Measurements from ENCODE around the gene TTLL10. TPM values are rescaled to one million over a fixed set of nuclear protein-coding genes. Genes with fewer than 3 reads are reported as not detected.

Gene TTLL10
- total RNA-seq, 1 donor from 2014 or later, result not detected

DNA sequence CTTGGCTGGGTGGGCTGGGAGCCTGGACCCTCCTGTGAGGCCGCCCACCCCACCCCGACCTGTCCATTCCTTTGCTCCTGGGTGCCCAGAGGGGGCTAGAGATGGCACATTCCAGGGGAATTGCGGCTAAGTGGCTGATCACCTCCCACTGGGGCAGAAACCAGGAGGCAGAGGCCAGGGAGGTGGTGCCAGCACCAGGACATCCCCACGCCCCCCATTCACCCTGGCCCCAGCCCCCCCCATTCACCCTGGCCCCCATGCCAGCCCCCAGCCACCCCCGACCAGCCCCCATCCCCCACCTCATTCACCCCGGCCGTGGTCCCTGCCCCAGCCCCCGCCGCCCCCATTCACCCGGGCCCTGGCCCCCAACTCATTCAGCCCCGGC, 66.7 kb downstream of the TTLL10 start:
- no peak for DNase-seq (ENCODE audit: low read depth)
- TF ChIP-seq, protein P1, sequence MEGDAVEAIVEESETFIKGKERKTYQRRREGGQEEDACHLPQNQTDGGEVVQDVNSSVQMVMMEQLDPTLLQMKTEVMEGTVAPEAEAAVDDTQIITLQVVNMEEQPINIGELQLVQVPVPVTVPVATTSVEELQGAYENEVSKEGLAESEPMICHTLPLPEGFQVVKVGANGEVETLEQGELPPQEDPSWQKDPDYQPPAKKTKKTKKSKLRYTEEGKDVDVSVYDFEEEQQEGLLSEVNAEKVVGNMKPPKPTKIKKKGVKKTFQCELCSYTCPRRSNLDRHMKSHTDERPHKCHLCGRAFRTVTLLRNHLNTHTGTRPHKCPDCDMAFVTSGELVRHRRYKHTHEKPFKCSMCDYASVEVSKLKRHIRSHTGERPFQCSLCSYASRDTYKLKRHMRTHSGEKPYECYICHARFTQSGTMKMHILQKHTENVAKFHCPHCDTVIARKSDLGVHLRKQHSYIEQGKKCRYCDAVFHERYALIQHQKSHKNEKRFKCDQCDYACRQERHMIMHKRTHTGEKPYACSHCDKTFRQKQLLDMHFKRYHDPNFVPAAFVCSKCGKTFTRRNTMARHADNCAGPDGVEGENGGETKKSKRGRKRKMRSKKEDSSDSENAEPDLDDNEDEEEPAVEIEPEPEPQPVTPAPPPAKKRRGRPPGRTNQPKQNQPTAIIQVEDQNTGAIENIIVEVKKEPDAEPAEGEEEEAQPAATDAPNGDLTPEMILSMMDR (IDR thresholded peaks at IDR 0.05; ENCODE audit: insufficient read depth, low read length, poor library complexity, severe bottlenecking), result no peak

DNA sequence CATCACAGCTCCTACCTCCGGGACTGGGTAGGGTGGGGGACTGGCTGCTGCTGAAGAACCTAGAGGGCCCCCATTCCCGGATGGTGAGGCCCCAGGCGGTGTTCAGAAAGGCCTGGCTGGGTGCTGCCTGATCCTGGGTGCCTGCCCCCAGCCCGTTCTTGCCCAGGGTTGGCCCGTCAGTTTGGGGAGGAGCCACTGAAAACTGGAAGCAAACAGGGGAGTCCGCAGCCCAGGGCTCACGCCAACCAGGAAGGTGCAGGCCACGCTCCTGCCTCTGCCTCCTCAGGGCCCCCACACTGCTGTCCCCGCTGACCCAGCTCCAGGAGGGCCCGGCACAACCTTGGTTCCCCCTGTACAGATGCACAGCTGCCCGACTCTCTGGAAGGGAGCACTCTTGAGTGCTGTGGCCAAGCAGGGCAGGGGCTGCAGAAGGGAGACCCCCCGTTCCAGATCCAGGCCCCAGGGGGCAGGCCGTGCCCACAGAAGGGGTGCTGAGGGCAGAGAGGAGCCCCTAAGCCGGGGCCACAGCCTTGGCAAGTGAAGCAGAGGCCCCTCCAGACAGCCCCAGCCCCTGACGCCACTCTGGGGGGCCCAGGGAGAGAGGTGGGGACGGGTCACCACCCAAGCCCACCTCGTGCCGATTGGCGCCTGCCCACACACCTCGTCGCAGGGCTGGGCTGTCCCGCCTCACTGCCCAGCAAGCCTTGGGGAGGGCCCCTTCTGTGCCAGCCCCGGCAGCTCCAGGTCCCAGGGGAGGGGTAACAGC, 67.3 kb downstream of the TTLL10 start:
- Histone ChIP-seq H3K36me3 (ENCODE audit: control insufficient read depth, insufficient read depth, low read length) (no peaks in the 10 kb centered on the region), H3K4me3 (ENCODE audit: low read depth, low read length) (no peak overlapping the region), H3K27me3 (ENCODE audit: control insufficient read depth, insufficient read depth, low read length) (peaks cover 53% of the 10 kb centered on the region)
- DNase-seq (ENCODE audit: low read depth), result no peak
- TF ChIP-seq, protein P1 (IDR thresholded peaks at IDR 0.05; ENCODE audit: insufficient read depth, low read length, poor library complexity, severe bottlenecking), result no peak

More for the DNA sequence above, 66.7 kb downstream of the TTLL10 start:
- Histone ChIP-seq H3K27me3 (ENCODE audit: control insufficient read depth, insufficient read depth, low read length) (peaks cover 46% of the 10 kb centered on the region), H3K36me3 (ENCODE audit: control insufficient read depth, insufficient read depth, low read length) (no peaks in the 10 kb centered on the region), H3K4me3 (ENCODE audit: low read depth, low read length) (no peak overlapping the region)

DNA sequence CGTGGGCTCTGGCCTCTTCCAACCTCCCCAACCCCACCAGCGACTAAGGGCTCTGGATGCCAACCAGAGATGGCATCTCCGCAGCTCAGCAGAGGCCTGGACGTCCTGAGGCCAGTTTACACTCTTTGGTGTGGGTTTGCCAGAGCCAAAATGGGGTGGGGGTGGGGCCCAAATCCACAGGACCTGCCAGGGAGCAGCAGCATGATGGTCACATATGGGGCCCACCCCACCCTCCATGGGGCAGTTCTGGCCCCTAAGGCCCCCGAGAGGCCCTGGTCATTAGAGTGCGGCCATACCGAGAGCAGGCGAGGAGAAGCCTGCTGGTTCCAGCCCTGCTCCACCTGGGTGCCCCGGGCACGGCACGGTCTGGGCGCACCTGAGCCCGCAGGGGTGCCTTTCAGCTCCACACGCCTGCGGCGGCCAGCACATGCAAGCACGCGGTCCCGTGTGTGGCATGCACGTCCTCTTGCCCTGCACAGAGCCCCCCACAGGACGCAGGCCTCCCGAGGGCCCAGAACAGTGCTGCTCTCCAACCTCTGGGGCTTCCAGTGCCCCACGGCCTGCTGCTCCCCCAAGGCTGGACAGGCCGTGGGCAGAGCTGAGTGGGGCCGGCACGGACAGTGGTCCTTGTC, 68.0 kb downstream of the TTLL10 start:
- no peak for DNase-seq (ENCODE audit: low read depth)
- TF ChIP-seq, protein P1 (IDR thresholded peaks at IDR 0.05; ENCODE audit: insufficient read depth, low read length, poor library complexity, severe bottlenecking), result no peak
- Histone ChIP-seq H3K4me3 (ENCODE audit: low read depth, low read length) (no peak overlapping the region), H3K36me3 (ENCODE audit: control insufficient read depth, insufficient read depth, low read length) (no peaks in the 10 kb centered on the region), H3K27me3 (ENCODE audit: control insufficient read depth, insufficient read depth, low read length) (peaks cover 58% of the 10 kb centered on the region)

DNA sequence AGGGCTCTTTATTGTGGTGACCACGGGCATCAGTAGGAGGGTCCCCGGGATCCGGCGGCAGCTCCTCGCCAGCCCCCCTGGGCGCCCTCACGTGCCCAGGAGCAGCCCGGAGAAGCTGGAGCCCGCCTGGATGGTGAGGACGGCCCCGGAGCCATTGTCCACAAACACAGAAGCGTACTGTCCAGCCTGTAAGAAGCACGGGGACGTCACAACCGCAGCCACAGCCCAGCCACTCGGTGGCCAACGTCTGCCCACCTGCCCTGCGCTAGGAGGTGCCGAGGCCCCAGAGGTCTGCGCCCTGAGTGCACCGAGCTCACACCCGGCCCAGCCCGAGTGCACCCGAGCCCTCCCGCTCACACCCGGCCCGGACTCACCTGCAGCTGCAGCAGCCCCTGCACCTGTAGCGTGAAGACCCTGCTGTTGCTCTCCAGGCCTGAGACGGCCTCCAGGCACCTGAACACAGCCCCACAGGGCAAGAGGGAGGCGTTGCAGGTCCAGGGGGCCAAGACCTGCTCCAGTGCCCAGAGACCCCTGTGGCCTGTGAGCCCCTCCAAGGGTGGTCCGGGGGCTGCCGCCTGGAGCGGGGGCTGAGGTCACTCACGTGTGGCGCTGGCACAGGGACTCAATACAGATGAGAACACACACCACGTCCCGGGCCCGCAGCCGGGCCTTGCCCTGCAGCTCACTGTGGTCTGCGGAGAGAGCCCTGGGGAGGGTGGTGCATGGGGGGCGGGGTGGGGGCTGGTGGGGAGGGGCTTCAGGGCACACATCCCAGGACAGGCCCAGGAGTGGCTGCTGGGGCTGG, 69.0 kb downstream of the TTLL10 start:
- Histone ChIP-seq H3K4me3 (ENCODE audit: low read depth, low read length) (no peak overlapping the region), H3K36me3 (ENCODE audit: control insufficient read depth, insufficient read depth, low read length) (no peaks in the 10 kb centered on the region), H3K27me3 (ENCODE audit: control insufficient read depth, insufficient read depth, low read length) (peaks cover 67% of the 10 kb centered on the region)
- no peak for DNase-seq (ENCODE audit: low read depth)
- TF ChIP-seq, protein P1 (IDR thresholded peaks at IDR 0.05; ENCODE audit: insufficient read depth, low read length, poor library complexity, severe bottlenecking), result no peak

DNA sequence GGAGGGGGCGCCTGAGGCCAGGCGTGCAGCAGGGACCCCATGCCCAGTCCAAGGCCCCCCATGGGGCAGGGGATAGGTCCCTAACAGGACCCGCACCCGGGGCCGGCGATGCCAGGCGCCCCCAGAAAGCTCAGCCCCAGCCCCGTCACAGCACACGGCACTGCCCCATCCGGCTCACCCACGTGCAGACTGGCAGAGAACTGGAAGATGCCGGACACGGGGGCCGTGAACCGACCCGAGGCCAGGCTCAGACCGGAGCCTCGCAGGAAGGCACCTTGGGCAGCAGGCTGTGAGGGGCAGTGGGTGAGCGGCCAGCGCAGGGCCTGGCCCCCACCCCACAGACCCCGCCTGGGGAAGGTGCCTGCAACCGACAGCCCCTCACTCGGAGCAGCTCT, 69.6 kb downstream of the TTLL10 start:
- Histone ChIP-seq H3K36me3 (ENCODE audit: control insufficient read depth, insufficient read depth, low read length) (no peaks in the 10 kb centered on the region), H3K27me3 (ENCODE audit: control insufficient read depth, insufficient read depth, low read length) (peaks cover 66% of the 10 kb centered on the region), H3K4me3 (ENCODE audit: low read depth, low read length) (no peak overlapping the region)
- DNase-seq (ENCODE audit: low read depth), result no peak
- TF ChIP-seq, protein P1 (IDR thresholded peaks at IDR 0.05; ENCODE audit: insufficient read depth, low read length, poor library complexity, severe bottlenecking), result no peak
